ENCODE measurements around the gene TESK2. TPM values are rescaled to one million over a fixed set of nuclear protein-coding genes. Genes with fewer than 3 reads are reported as not detected.

The TESK2 gene
- total RNA-seq, 5 donors from 2014 or later (not counting 1 experiment from before 2014, with no cell fraction given) = 4.3 to 7.9 (median 5.5) TPM

DNA sequence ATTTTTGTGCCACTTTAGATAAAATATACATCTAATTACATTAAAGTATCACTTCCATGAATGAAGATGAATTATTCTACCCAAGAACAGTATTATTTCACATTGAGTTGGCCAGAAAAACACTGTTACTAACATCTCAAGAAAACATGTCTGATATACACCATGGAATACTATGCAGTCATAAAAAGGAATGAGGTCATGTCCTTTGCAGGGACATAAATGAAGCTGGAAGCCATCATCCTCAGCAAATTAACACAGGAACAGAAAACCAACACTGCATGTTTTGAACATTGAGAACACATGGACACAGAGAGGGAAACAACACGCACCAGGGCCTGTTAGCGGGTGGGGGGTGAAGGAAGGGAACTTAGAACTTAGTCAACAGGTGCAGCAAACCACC lies 69.0 kb downstream of the TESK2 start:
- H3K4me1 ChIP-seq (ENCODE audit: control insufficient read depth in 1 of 2, extremely low read depth in 1 of 2, insufficient read depth in 2 of 2, low read length in 2 of 2) = no peaks in the 10 kb centered on the region
- H3K27ac ChIP-seq (ENCODE audit: low read length) = no peak overlapping the region
- no peak overlapping the region for H3K4me3 Mint-ChIP-seq
- no CpG with 5 or more reads among the region's 2 CpGs for WGBS (ENCODE audit: insufficient coverage)
- H3K27me3 ChIP-seq (replicated peaks in 1 of 2; ENCODE audit: control insufficient read depth in 2 of 2, extremely low read depth in 1 of 2, insufficient read depth in 2 of 2, low read length in 1 of 2) = no peaks in the 10 kb centered on the region
- DNase-seq = no peak
- H3K9me3 Mint-ChIP-seq = peaks cover 3 to 7% (median 5%) of the 10 kb centered on the region in 3 donors
- no peaks in the 10 kb centered on the region for H3K9me3 ChIP-seq
- no peak overlapping the region for H3K27ac Mint-ChIP-seq
- peaks cover 17% of the 10 kb centered on the region for H3K36me3 Mint-ChIP-seq
- no peaks in the 10 kb centered on the region for H3K27me3 Mint-ChIP-seq
- H3K36me3 ChIP-seq (ENCODE audit: control insufficient read depth in 2 of 2, extremely low read depth in 1 of 2, insufficient read depth in 1 of 2, low read length in 1 of 2) = no peaks in the 10 kb centered on the region
- no peak for ATAC-seq (replicated peaks in 1 of 4)
- H3K4me1 Mint-ChIP-seq = no peaks in the 10 kb centered on the region
- POLR2A ChIA-PET = no interaction called here
- H3K4me3 ChIP-seq (ENCODE audit: control insufficient read depth in 1 of 2, extremely low read depth in 1 of 2, low read length in 1 of 2) = no peak overlapping the region
- CTCF ChIA-PET = no interaction called here

DNA sequence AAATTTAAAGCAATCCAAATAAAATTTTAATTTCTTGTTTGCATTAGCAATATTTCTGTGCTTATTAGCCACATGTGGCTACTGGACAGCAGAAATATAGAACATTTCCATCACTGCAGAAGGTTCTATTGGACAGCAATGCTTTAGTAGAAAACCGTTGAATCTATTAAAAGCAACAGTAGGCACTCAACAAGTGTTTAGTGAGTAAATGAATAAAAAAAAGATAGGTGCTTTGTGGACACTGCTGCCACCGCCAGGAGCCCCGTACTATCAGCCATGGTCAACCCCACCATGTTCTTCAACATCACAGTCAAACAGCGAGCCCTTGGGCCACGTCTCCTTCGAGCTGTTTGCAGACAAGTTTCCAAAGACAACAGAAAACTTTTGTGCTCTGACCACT lies 76.2 kb downstream of the TESK2 start:
- POLR2A ChIA-PET = no interaction called here
- no peak for DNase-seq
- H3K4me3 ChIP-seq (ENCODE audit: control insufficient read depth in 1 of 2, extremely low read depth in 1 of 2, low read length in 1 of 2) = no peak overlapping the region
- Mint-ChIP-seq H3K9me3 (no peaks in the 10 kb centered on the region), H3K4me3 (no peak overlapping the region), H3K27ac (no peak overlapping the region), H3K4me1 (peaks cover 0 to 2% (median 0%) of the 10 kb centered on the region in 3 donors), H3K36me3 (peaks cover 7% of the 10 kb centered on the region), H3K27me3 (no peaks in the 10 kb centered on the region)
- no peaks in the 10 kb centered on the region for H3K4me1 ChIP-seq (ENCODE audit: control insufficient read depth in 1 of 2, extremely low read depth in 1 of 2, insufficient read depth in 2 of 2, low read length in 2 of 2)
- ATAC-seq (replicated peaks in 1 of 4) = no peak
- CTCF ChIA-PET = no interaction called here
- no CpG with 5 or more reads among the region's 6 CpGs for WGBS (ENCODE audit: insufficient coverage)
- no peaks in the 10 kb centered on the region for H3K36me3 ChIP-seq (ENCODE audit: control insufficient read depth in 2 of 2, extremely low read depth in 1 of 2, insufficient read depth in 1 of 2, low read length in 1 of 2)
- H3K27ac ChIP-seq (ENCODE audit: low read length) = no peak overlapping the region
- H3K9me3 ChIP-seq = no peaks in the 10 kb centered on the region
- H3K27me3 ChIP-seq (replicated peaks in 1 of 2; ENCODE audit: control insufficient read depth in 2 of 2, extremely low read depth in 1 of 2, insufficient read depth in 2 of 2, low read length in 1 of 2) = no peaks in the 10 kb centered on the region

DNA sequence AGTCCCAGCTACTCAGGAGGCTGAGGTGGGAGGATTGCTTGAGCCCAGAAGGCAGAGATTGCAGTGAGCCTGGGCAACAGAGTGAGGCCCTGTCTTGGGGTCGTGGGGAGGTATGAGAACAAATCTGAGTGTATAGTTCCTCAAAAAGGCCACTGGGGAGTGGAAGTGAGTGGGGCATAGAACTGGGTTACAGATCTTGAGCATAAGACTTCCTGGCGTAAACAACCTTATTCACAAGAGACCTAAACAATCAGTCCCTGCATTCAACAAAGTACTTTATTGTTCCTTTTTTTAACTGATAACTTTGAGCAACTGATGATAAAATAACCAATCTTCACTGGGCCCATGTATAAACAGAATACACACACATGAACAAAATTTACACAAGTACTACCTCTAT lies 78.1 kb downstream of the TESK2 start:
- Mint-ChIP-seq H3K4me1 (peaks cover 0 to 2% (median 0%) of the 10 kb centered on the region in 3 donors), H3K4me3 (no peak overlapping the region), H3K36me3 (peaks cover 5% of the 10 kb centered on the region), H3K27me3 (no peaks in the 10 kb centered on the region), H3K9me3 (no peaks in the 10 kb centered on the region), H3K27ac (no peak overlapping the region)
- DNase-seq = no peak
- H3K4me3 ChIP-seq (ENCODE audit: control insufficient read depth in 1 of 2, extremely low read depth in 1 of 2, low read length in 1 of 2) = no peak overlapping the region
- no peaks in the 10 kb centered on the region for H3K27me3 ChIP-seq (replicated peaks in 1 of 2; ENCODE audit: control insufficient read depth in 2 of 2, extremely low read depth in 1 of 2, insufficient read depth in 2 of 2, low read length in 1 of 2)
- H3K4me1 ChIP-seq (ENCODE audit: control insufficient read depth in 1 of 2, extremely low read depth in 1 of 2, insufficient read depth in 2 of 2, low read length in 2 of 2) = no peaks in the 10 kb centered on the region
- no peak for ATAC-seq (replicated peaks in 1 of 4)
- no peaks in the 10 kb centered on the region for H3K9me3 ChIP-seq
- WGBS (ENCODE audit: insufficient coverage) = 80% methylated on average over 2 of the region's 2 CpGs
- no peak overlapping the region for H3K27ac ChIP-seq (ENCODE audit: low read length)
- ChIA-PET POLR2A (no interaction called here), CTCF (no interaction called here)
- H3K36me3 ChIP-seq (ENCODE audit: control insufficient read depth in 2 of 2, extremely low read depth in 1 of 2, insufficient read depth in 1 of 2, low read length in 1 of 2) = no peaks in the 10 kb centered on the region

- Histone ChIP-seq H3K9me3 (no peaks in the 10 kb centered on the region), H3K4me1 (ENCODE audit: control insufficient read depth in 1 of 2, extremely low read depth in 1 of 2, insufficient read depth in 2 of 2, low read length in 2 of 2) (no peaks in the 10 kb centered on the region), H3K27me3 (replicated peaks in 1 of 2; ENCODE audit: control insufficient read depth in 2 of 2, extremely low read depth in 1 of 2, insufficient read depth in 2 of 2, low read length in 1 of 2) (no peaks in the 10 kb centered on the region), H3K4me3 (ENCODE audit: control insufficient read depth in 1 of 2, extremely low read depth in 1 of 2, low read length in 1 of 2) (no peak overlapping the region), H3K27ac (ENCODE audit: low read length) (no peak overlapping the region), H3K36me3 (ENCODE audit: control insufficient read depth in 2 of 2, extremely low read depth in 1 of 2, insufficient read depth in 1 of 2, low read length in 1 of 2) (no peaks in the 10 kb centered on the region)
- ATAC-seq (replicated peaks in 1 of 4) (no peak), DNase-seq (no peak)
- 90% methylated on average over 2 of the region's 3 CpGs for WGBS (ENCODE audit: insufficient coverage)
- ChIA-PET CTCF (no interaction called here), POLR2A (no interaction called here)
- Mint-ChIP-seq H3K4me1 (peaks cover 0 to 2% (median 0%) of the 10 kb centered on the region in 3 donors), H3K27ac (no peak overlapping the region), H3K9me3 (no peaks in the 10 kb centered on the region), H3K4me3 (no peak overlapping the region), H3K36me3 (peaks cover 5% of the 10 kb centered on the region), H3K27me3 (no peaks in the 10 kb centered on the region)
Observed at GRCh38 chr1:45411510-45411899, 79.5 kb downstream of the TESK2 start.

GRCh38 chr1:45410850-45411509 lies 80.0 kb downstream of the TESK2 start:
- Histone ChIP-seq H3K27ac (ENCODE audit: low read length) (no peak overlapping the region), H3K36me3 (ENCODE audit: control insufficient read depth in 2 of 2, extremely low read depth in 1 of 2, insufficient read depth in 1 of 2, low read length in 1 of 2) (no peaks in the 10 kb centered on the region), H3K4me3 (ENCODE audit: control insufficient read depth in 1 of 2, extremely low read depth in 1 of 2, low read length in 1 of 2) (no peak overlapping the region), H3K27me3 (replicated peaks in 1 of 2; ENCODE audit: control insufficient read depth in 2 of 2, extremely low read depth in 1 of 2, insufficient read depth in 2 of 2, low read length in 1 of 2) (no peaks in the 10 kb centered on the region), H3K9me3 (no peaks in the 10 kb centered on the region), H3K4me1 (ENCODE audit: control insufficient read depth in 1 of 2, extremely low read depth in 1 of 2, insufficient read depth in 2 of 2, low read length in 2 of 2) (no peaks in the 10 kb centered on the region)
- Mint-ChIP-seq H3K27ac (no peak overlapping the region), H3K4me1 (peaks cover 0 to 2% (median 0%) of the 10 kb centered on the region in 3 donors), H3K27me3 (no peaks in the 10 kb centered on the region), H3K9me3 (no peaks in the 10 kb centered on the region), H3K4me3 (no peak overlapping the region), H3K36me3 (peaks cover 5% of the 10 kb centered on the region)
- no peak for ATAC-seq (replicated peaks in 1 of 4)
- WGBS (ENCODE audit: insufficient coverage) = 89% methylated on average over 4 of the region's 6 CpGs
- ChIA-PET POLR2A (no interaction called here), CTCF (no interaction called here)
- no peak for DNase-seq

DNA sequence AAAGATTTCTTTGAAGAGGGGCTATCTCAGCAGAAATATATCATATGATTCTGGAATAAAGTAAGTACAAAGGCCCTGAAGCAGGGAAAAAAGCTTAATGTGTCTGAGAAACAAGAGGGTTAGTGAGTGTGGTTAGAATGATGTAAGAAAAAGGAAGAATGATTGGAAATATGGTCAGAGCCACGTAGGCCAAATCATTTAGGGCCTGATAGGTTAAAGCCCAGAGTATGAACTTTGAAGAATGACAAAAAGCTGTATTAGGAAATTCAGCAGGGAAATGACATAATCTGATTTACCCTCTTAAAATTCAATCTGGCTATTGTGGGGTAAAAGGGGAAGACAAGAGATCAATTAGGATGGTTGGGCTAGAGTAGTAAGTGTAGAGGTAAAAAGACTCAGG lies 81.7 kb downstream of the TESK2 start:
- ChIA-PET CTCF (no interaction called here), POLR2A (no interaction called here)
- WGBS (ENCODE audit: insufficient coverage) = no CpG with 5 or more reads among the region's 1 CpG
- DNase-seq (no peak), ATAC-seq (replicated peaks in 1 of 4) (no peak)
- Histone ChIP-seq H3K9me3 (no peaks in the 10 kb centered on the region), H3K27me3 (replicated peaks in 1 of 2; ENCODE audit: control insufficient read depth in 2 of 2, extremely low read depth in 1 of 2, insufficient read depth in 2 of 2, low read length in 1 of 2) (no peaks in the 10 kb centered on the region), H3K4me1 (ENCODE audit: control insufficient read depth in 1 of 2, extremely low read depth in 1 of 2, insufficient read depth in 2 of 2, low read length in 2 of 2) (no peaks in the 10 kb centered on the region), H3K27ac (ENCODE audit: low read length) (no peak overlapping the region), H3K4me3 (ENCODE audit: control insufficient read depth in 1 of 2, extremely low read depth in 1 of 2, low read length in 1 of 2) (no peak overlapping the region), H3K36me3 (ENCODE audit: control insufficient read depth in 2 of 2, extremely low read depth in 1 of 2, insufficient read depth in 1 of 2, low read length in 1 of 2) (no peaks in the 10 kb centered on the region)
- no peak overlapping the region for H3K4me3 Mint-ChIP-seq
- no peaks in the 10 kb centered on the region for H3K27me3 Mint-ChIP-seq
- no peak overlapping the region for H3K27ac Mint-ChIP-seq
- H3K36me3 Mint-ChIP-seq = no peaks in the 10 kb centered on the region
- H3K9me3 Mint-ChIP-seq = no peaks in the 10 kb centered on the region
- H3K4me1 Mint-ChIP-seq = peaks cover 0 to 2% (median 0%) of the 10 kb centered on the region in 3 donors
